HCT116 (cell line): ENCODE results near the gene ACBD5. TPM values are rescaled to one million over a fixed set of nuclear protein-coding genes. Genes with fewer than 3 reads are reported as not detected.

Experiments
- ATAC-seq: fragments of 200-7000 bp; cut with Tn5 transposase; 2 replicates; pipeline ENCODE4 v1.9.1; 2020; ENCODE audit warnings: mild to moderate bottlenecking, moderate library complexity
- BruUV-seq: library from RNA; stranded (reverse); fragments of 400-500 nt; replicated peaks from 2 replicates; lab custom pipeline; 2021; lab: Mats Ljungman, UMichigan
- CTCF ChIA-PET: fragments of 300-600 bp; sonication (Branson Sonifier 250); formaldehyde crosslinking; loops from one replicate; lab custom pipeline; 2021; ENCODE audit warnings: antibody characterized with exemption; lab: Charles Lee
- POLR2A ChIA-PET: fragments of 300-600, 350-600 bp; sonication (Branson Sonifier 250); formaldehyde crosslinking; loops from one replicate; lab custom pipeline; 2021; ENCODE audit warnings: antibody characterized with exemption; lab: Charles Lee
- RAD21 ChIA-PET, 2 experiments: fragments of 300-600 bp; sonication (Branson Sonifier 250); formaldehyde crosslinking; loops; one replicate each; lab custom pipeline; 2023; ENCODE audit warnings: low total read pairs in 2 of 2; ENCODE audit not compliant: uncharacterized antibody in 2 of 2, unreplicated experiment in 2 of 2, low non-redundant PET in 1 of 2; lab: Charles Lee
- DNase-seq: peaks from one replicate; pipeline ENCODE4 v3.0.0-alpha.2; 2010; ENCODE audit warnings: low read depth, low spot score
- H2AFZ ChIP-seq: fragments of 200-600 bp; shearing (Covaris generic), sonication (generic); 2 replicates; pipeline ENCODE4 v1.6.1; 2017; ENCODE audit warnings: low read depth, mixed run types, mixed read lengths, antibody characterized with exemption, low read length; ENCODE audit not compliant: poor library complexity, severe bottlenecking
- H3K27ac ChIP-seq: 2 replicates; pipeline ENCODE4 v1.5.1; 2012; ENCODE audit warnings: low read depth, low read length
- H3K27me3 ChIP-seq: fragments of 200-600 bp; sonication (generic); 2 replicates; pipeline ENCODE4 v1.6.1; 2016; ENCODE audit warnings: mixed run types, low read length, mixed read lengths; ENCODE audit not compliant: insufficient read depth
- H3K36me3 ChIP-seq, 2 experiments: fragments of 200-500 bp in 1 of 2; fragments of 200-600 bp in 1 of 2; sonication (Bioruptor generic) in 1 of 2; sonication (generic) in 1 of 2; 2 replicates each; pipeline versions ENCODE4 v1.5.1 to v1.6.1; 2014 to 2016; ENCODE audit warnings: low read length in 2 of 2, inconsistent platforms in 1 of 2, mixed read lengths in 1 of 2, mixed run types in 1 of 2; ENCODE audit not compliant: insufficient read depth in 2 of 2, control insufficient read depth in 1 of 2
- H3K4me1 ChIP-seq, 2 experiments: fragments of 200-600 bp in 1 of 2; sonication (generic) in 1 of 2; 2 replicates each; pipeline versions ENCODE4 v1.5.1 to v1.6.1; 2012 to 2017; ENCODE audit warnings: low read length in 2 of 2, inconsistent platforms in 1 of 2, mild to moderate bottlenecking in 1 of 2, mixed read lengths in 1 of 2, mixed run types in 1 of 2, moderate library complexity in 1 of 2; ENCODE audit not compliant: insufficient read depth in 2 of 2, control insufficient read depth in 1 of 2
- H3K4me2 ChIP-seq: fragments of 200-600 bp; sonication (generic); 2 replicates; pipeline ENCODE4 v1.6.1; 2017; ENCODE audit warnings: mixed run types, low read length, mixed read lengths
- H3K4me3 ChIP-seq, 2 experiments: fragments of 200-600 bp in 1 of 2; sonication (generic) in 1 of 2; replicated peaks in 1 of 2; 2 replicates each; pipeline ENCODE4 v1.5.1; 2011 to 2016; ENCODE audit warnings: low read length in 2 of 2, control low read depth in 1 of 2, low read depth in 1 of 2, mild to moderate bottlenecking in 1 of 2, mixed read lengths in 1 of 2, mixed run types in 1 of 2
- H3K79me2 ChIP-seq: fragments of 200-600 bp; sonication (generic); 2 replicates; pipeline ENCODE4 v1.6.1; 2017; ENCODE audit warnings: mild to moderate bottlenecking, mixed run types, low read length, moderate library complexity, mixed read lengths; ENCODE audit not compliant: insufficient read depth
- H3K9ac ChIP-seq: fragments of 200-600 bp; sonication (generic); 2 replicates; pipeline ENCODE4 v1.6.1; 2016; ENCODE audit warnings: low read length, mixed read lengths
- H3K9me2 ChIP-seq: fragments of 200-600 bp; sonication (generic), shearing (Covaris generic); 2 replicates; pipeline ENCODE4 v1.6.1; 2017; ENCODE audit warnings: mixed run types, mild to moderate bottlenecking, moderate library complexity; ENCODE audit not compliant: insufficient read depth
- H3K9me3 ChIP-seq, 2 experiments: fragments of 200-500 bp in 1 of 2; fragments of 200-600 bp in 1 of 2; sonication (Bioruptor generic) in 1 of 2; sonication (generic) in 1 of 2; 2 replicates each; pipeline ENCODE4 v1.6.1; 2014 to 2017; ENCODE audit warnings: low read length in 2 of 2, mixed read lengths in 2 of 2, inconsistent platforms in 1 of 2, low read depth in 1 of 2, mild to moderate bottlenecking in 1 of 2, mixed run types in 1 of 2, moderate library complexity in 1 of 2; ENCODE audit not compliant: control insufficient read depth in 1 of 2, insufficient read depth in 1 of 2
- H4K20me1 ChIP-seq: fragments of 200-600 bp; sonication (generic), shearing (Covaris generic); 2 replicates; pipeline ENCODE4 v1.6.1; 2017; ENCODE audit warnings: mixed run types, mild to moderate bottlenecking, moderate library complexity; ENCODE audit not compliant: insufficient read depth
- CBX3 ChIP-seq: IDR thresholded peaks from 2 replicates; pipeline ENCODE4 v1.6.1; 2012; ENCODE audit warnings: low read depth
- CEBPB ChIP-seq: IDR thresholded peaks from 2 replicates; pipeline ENCODE4 v1.6.1; 2012; ENCODE audit warnings: low read depth
- EZH2 ChIP-seq: fragments of 200-600 bp; sonication (generic); IDR thresholded peaks from 2 replicates; pipeline ENCODE4 v1.6.1; 2017; ENCODE audit warnings: antibody characterized with exemption, mixed run types
- FOSL1 ChIP-seq: IDR thresholded peaks from 2 replicates; pipeline ENCODE4 v1.6.1; 2012; ENCODE audit warnings: low read depth
- JUND ChIP-seq: IDR thresholded peaks from 2 replicates; pipeline ENCODE4 v1.6.1; 2012
- SIN3A ChIP-seq: IDR thresholded peaks from 2 replicates; pipeline ENCODE4 v1.6.1; 2012; ENCODE audit warnings: low read depth
- SP1 ChIP-seq: IDR thresholded peaks from 2 replicates; pipeline ENCODE4 v1.6.1; 2012; ENCODE audit warnings: low read depth
- ZNF274 ChIP-seq: fragments of 200-500 bp; sonication (Bioruptor generic); IDR thresholded peaks from 2 replicates; pipeline ENCODE4 v1.6.1; 2014; ENCODE audit warnings: mild to moderate bottlenecking, low read depth, low read length, inconsistent platforms
- intact Hi-C: fragments of 100-400 bp; cut with micrococcal nuclease; formaldehyde crosslinking; loops from 2 replicates; pipeline ENCODE4 v1.10.0; 2022
- total RNA-seq: library from RNA; stranded (reverse); gene quantifications from one replicate; pipeline ENCODE4 v1.2.1, GENCODE V29; 2021; ENCODE audit not compliant: unreplicated experiment
- TF ChIP-seq, protein P1 (sequence below), 3 experiments: fragments of 200-600 bp in 1 of 3; sonication (generic) in 1 of 3; IDR thresholded peaks in 2 of 3; conservative IDR thresholded peaks in 1 of 3; 2 replicates each; pipeline ENCODE4 v1.5.1; 2012 to 2017; ENCODE audit warnings: low read depth in 2 of 3, low read length in 2 of 3, antibody characterized with exemption in 1 of 3, borderline replicate concordance in 1 of 3, control low read depth in 1 of 3, mild to moderate bottlenecking in 1 of 3, mixed read lengths in 1 of 3, mixed run types in 1 of 3, moderate library complexity in 1 of 3; ENCODE audit not compliant: insufficient read depth in 1 of 3

ACBD5 gene
- total RNA-seq, 1 experiment from 2014 or later, result 19.5 TPM

DNA sequence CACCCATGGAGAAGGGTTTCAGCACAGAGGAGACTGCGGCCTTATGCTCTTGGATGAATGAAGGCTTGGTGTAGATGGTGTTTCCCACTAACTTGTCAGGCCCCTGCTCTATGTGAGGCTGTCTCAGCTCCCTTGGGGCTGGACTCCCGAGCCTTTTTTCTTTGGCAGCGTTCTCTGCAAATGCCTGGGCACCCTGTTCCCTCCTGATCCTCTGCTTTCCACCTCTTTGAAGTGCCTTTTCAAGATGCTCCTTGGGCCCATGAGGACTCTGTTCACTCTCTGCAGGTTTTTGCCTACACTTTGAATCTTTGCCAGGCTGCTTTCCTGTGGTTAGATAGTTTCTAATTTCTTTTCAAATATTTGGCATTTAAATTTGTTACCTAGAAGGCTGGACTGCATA, 6.8 kb upstream of the ACBD5 start (continued):
- TF ChIP-seq CEBPB (no peak), EZH2 (no peak), SP1 (no peak)

DNA sequence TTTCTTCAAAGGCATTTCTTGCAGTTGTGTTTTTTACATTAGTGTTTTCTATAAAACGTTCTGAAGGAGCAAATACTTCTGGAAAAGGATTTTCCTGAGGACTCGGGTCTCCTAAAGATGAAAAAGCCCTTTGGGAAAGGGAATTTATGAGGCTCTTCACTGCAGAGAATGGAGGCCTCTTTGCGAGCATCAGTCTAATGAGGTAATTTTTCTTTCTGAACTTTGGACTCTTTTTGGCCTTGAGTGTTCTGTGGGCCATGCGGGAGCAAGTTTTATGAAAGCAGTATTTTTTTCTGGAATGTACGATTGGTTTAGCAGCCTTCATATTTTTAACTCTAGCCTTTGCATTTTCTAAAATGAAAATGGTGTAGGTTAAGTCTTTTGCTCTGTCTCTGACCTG, 6.4 kb upstream of the ACBD5 start:
- intact Hi-C loops, result no loop called here
- no peak for ATAC-seq
- BruUV-seq, result no TSS peak

More for the DNA sequence above, 6.4 kb upstream of the ACBD5 start:
- H3K27me3 ChIP-seq, result no peaks in the 10 kb centered on the region
- H3K9me2 ChIP-seq, result no peaks in the 10 kb centered on the region
- no peak overlapping the region for H3K4me2 ChIP-seq
- no peak overlapping the region for H2AFZ ChIP-seq
- ChIA-PET CTCF (no interaction called here), RAD21 (no interaction called here), POLR2A (no interaction called here)
- H3K36me3 ChIP-seq, result no peaks in the 10 kb centered on the region
- TF ChIP-seq FOSL1 (no peak), SP1 (no peak), CBX3 (no peak), SIN3A (no peak), EZH2 (no peak), ZNF274 (no peak), JUND (no peak)
- TF ChIP-seq, protein P1, sequence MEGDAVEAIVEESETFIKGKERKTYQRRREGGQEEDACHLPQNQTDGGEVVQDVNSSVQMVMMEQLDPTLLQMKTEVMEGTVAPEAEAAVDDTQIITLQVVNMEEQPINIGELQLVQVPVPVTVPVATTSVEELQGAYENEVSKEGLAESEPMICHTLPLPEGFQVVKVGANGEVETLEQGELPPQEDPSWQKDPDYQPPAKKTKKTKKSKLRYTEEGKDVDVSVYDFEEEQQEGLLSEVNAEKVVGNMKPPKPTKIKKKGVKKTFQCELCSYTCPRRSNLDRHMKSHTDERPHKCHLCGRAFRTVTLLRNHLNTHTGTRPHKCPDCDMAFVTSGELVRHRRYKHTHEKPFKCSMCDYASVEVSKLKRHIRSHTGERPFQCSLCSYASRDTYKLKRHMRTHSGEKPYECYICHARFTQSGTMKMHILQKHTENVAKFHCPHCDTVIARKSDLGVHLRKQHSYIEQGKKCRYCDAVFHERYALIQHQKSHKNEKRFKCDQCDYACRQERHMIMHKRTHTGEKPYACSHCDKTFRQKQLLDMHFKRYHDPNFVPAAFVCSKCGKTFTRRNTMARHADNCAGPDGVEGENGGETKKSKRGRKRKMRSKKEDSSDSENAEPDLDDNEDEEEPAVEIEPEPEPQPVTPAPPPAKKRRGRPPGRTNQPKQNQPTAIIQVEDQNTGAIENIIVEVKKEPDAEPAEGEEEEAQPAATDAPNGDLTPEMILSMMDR (IDR thresholded peaks at IDR 0.05 in 2 of 3, conservative IDR thresholded peaks at IDR 0.05 in 1 of 3; ENCODE audit: borderline replicate concordance in 1 of 3, insufficient read depth in 1 of 3, low read depth in 2 of 3, low read length in 2 of 3), result no peak
- H4K20me1 ChIP-seq, result no peaks in the 10 kb centered on the region
- no peak overlapping the region for H3K9ac ChIP-seq
- H3K79me2 ChIP-seq, result peaks cover 5% of the 10 kb centered on the region; the same call in 1 of the 2 replicates
- no peak overlapping the region for H3K27ac ChIP-seq
- H3K4me1 ChIP-seq, result peaks cover 3 to 26% of the 10 kb centered on the region in 2 experiments; a peak in 3 of 4 replicates
- no peak for DNase-seq
- H3K9me3 ChIP-seq, result no peaks in the 10 kb centered on the region
- H3K4me3 ChIP-seq, result no peak overlapping the region
